Left renal cortex interstitium (tissue), 4 donors: Measurements from ENCODE around the gene JMJD7. TPM values are rescaled to one million over a fixed set of nuclear protein-coding genes. Genes with fewer than 3 reads are reported as not detected.

Experiments used
- DNase-seq, 4 donors: peaks; one replicate each; pipeline ENCODE4 v3.0.0-alpha.2; 2013; ENCODE audit warnings: low read depth in 4 of 4, low spot score in 2 of 4, missing footprints in 1 of 4
- polyA plus RNA-seq, 4 donors: library from polyadenylated mRNA; unstranded; fragments of 120-200 nt; gene quantifications; one replicate each; pipeline ENCODE4 v1.2.1, GENCODE V29; 2013; ENCODE audit not compliant: insufficient read length in 4 of 4

The JMJD7 gene
- 10 to 100 TPM in 3 of 4 donors, 1 to 10 TPM in 1; 8.9 to 20.2 (median 13.4) TPM for polyA plus RNA-seq

GRCh38 chr15:41827880-41828806 is at the start of gene JMJD7:
Gene JMJD7 (plus strand): TSS chr15:41828092. CDS start chr15:41828125, 33 bp downstream.
- peak; percentile 68 to 82 (median 76) for DNase-seq

DNA sequence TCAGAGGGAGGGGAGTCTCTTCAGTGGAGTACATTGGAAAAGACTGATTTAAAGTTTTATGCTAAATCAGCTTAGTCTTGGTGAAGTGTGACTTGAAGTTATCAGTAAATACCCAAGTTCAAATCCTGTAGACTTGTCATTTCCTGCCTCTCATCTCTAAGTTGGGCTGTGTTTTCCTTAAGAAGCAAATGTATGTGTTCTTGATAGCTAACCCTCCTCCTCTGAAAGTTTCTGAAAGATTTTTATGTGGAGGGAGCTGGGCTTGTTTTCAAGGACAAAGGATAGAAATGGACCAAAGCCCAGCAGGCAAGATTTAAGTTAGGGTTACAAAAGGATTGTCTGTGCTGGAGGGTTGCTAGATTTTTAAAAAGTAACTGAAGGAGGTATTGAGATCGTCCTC is 49.4 kb upstream of the JMJD7 start:
- no peak for DNase-seq

- DNase-seq = no peak
Observed at GRCh38 chr15:41779662-41780157, 48.2 kb upstream of the JMJD7 start.

- DNase-seq = no peak
Observed at GRCh38 chr15:41780266-41780665, 47.6 kb upstream of the JMJD7 start.

DNA sequence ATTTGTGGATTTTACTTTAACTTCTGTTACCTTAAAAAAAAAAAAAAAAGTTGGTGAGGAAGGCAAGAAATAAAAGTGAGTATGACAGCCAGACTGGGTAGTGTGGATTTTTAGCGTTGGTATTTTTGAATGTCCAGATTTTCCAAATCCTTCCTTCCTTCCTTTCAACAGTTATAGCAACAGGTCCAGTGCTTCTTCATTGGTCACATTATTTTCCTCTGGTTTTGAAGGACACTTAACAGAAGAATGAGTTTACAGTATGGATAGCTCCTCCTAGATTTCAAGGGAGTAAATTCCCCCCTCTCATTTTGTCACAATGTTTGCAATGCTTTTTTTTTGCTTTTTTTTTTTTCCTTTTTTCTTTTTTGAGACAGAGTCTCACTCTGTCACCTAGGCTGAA is 47.2 kb upstream of the JMJD7 start:
- no peak for DNase-seq

GRCh38 chr15:41782371-41783282 is 45.3 kb upstream of the JMJD7 start:
- DNase-seq = no peak

DNA sequence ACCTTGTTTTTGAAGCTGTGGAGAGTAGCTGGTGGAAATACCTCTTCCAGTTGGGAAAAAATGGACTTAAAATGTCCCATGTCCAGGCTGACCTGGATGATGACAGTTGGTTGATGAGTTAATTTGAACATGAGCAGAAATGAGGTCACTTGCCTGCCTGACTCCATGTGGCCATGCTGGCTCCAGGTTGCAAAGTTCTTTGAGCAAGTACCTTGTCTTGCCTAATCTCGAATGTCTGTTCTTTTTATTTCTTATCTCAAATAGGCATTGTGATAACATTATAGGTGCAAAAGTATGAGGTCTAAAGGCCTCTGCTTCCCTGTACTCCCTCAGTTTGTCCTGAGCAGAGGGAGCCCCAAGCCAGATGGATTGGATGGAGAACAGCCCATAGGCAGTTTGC is 44.6 kb upstream of the JMJD7 start:
- no peak for DNase-seq

GRCh38 chr15:41788262-41788661 is 39.6 kb upstream of the JMJD7 start:
- DNase-seq = no peak

DNA sequence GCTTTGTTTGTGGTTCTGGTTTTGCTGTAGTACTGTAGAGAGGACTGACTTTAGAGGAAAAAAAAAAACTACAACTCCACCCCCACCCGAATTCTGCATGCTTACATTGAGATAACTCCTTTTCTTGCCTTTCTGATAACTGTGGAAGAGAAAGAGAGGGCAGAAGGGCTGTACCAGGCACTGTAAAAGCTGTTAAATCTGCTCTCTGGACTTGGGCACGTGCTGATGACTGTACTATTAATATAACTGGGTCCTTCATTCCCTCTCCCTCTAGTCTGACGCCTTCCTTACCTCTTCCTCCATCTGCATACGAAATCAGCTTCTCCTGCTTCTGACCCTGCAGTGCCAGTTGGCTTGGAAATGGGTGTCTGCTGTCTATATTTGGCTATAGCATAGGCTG is 38.7 kb upstream of the JMJD7 start:
- no peak for DNase-seq

DNA sequence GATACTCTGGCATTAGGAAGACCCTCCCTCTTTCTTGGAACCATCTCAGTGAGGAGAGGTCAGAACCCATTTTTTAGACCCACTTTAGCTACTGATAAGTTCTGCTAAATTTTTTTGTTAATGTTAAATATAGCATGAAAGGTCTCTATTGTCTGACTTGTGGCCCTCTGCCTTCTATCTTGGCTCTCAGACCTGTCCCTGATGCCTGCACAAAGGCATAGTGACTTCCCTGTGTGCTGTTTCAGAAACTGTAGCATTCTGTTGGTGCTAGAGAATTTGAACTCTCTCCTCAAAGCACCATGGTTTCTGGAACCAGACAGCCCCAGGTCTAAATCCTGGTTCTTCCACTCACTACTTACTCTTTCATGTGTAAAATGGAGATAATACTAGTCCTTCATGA is 38.2 kb upstream of the JMJD7 start:
- DNase-seq = no peak

DNA sequence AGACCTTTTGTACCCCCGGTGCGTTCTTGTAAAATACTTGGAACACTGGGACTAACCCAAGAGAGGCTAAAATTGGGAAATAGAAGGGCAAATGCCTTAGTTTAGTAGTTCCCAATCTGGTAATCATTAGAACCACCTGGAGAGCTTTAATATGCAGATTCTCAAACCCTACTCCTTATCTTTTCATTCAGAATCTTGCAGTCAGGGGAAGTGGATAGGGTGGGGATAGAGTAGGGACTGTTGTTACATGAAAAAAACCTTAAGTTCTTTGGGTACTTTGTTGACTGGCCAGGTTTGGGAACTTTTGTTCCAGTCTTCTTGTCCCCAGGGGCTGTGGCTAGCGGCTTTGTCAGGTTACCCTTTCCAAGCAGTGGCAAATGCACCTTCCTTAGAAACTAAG is 37.7 kb upstream of the JMJD7 start:
- no peak for DNase-seq

- DNase-seq = no peak
Observed at GRCh38 chr15:41790756-41791546, 36.9 kb upstream of the JMJD7 start.

DNA sequence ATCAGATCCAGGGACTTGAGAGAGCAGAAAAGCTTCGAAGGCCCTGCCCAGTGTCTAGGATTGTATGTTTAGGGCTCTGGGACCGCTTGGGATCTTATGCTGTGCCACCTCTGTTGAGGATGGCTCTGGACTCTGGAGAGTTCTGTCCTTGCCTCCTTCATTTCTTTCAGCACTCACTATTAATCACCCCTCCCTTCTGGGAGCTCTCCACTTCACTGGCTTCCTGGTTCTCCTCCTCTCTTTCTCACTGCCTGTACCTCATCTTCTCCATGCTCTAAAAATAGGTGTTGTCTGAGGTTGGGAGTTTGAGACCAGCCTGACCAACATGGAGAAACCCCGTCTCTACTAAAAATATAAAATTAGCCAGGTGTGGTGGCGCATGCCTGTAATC is 36.4 kb upstream of the JMJD7 start:
- no peak for DNase-seq

DNA sequence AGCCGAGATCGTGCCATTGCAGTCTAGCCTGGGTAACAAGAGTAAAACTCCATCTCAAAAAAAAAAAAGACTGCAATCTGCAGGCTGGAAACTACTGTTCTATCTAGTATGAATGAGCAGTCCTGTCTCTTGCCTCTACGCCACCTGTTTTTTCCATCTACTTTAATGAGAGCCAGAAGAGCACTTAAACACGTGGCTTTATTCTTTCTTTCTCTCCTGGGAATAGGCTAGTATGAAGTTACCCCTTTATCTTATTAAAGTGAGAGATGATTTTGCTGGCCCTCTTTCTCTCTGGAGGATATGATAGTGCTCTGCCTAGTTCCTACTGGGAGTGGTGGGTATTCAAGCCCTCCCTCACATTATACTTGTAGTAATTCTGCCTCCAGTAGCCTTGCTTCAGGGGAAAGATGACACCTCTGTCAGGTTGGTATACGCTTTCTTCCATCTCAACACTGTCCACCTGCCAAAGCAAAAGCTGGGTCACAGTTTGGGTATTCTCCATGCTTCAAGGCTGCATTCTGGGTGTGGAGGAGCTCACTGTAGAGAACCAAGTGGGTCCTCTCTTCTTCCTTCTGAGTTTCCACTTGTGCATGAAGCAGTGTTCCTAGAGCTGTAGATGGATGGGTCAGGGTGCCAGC is 35.8 kb upstream of the JMJD7 start:
- no peak for DNase-seq

- DNase-seq = no peak
Observed at GRCh38 chr15:41794081-41794480, 33.8 kb upstream of the JMJD7 start.

- DNase-seq = peak in 2 of 4 donors; percentile 26 to 40
Observed at GRCh38 chr15:41795996-41796856, 31.7 kb upstream of the JMJD7 start.

DNA sequence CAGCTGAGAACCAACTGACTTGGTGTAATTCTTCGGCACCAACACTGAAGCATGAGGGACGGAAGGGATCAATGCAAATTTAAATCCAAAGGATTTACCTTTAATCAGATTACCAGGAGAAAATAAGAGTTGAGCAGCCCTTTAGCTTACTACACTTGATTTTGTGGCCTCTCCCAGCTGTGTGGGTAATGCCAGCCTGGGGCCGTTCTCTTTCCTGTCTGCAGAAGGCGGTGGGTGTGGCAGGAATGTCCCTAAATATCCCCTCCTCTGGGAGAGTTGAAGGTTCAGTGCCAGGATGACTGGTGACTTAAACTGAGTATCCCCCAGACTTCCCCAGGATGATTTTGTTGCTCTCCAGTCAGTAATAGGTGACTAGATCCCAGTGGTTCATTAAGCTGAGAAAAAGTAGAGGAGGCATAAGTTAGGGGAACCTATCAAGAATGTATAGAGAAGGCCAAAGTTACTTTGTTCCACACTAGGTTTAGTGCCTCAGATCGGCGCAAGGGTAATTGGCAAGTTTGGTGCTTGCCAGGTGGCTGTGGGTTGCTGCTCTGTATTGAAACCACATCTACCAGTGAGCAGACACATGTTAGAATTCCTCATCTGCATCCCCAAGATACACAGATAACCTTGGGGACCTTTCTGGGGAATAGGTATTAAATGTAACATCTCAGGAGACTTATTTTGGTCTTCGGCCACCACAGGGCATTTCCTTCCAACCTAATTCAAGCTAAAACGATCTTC is 30.5 kb upstream of the JMJD7 start:
- DNase-seq = no peak
